HEK293 (cell line): ENCODE measurements around the gene MS4A15.

ENCODE experiments used
- CTCF ChIA-PET: fragments of 350-600 bp; formaldehyde crosslinking; extraction: SDS; loops from one replicate; lab custom pipeline; 2021; ENCODE audit warnings: antibody characterized with exemption; lab: Yijun Ruan, JAX
- POLR2A ChIA-PET: fragments of 300-600 bp; formaldehyde crosslinking; extraction: SDS; loops from one replicate; lab custom pipeline; 2020; ENCODE audit warnings: antibody characterized with exemption, inconsistent platforms; lab: Yijun Ruan, JAX
- H3K27ac ChIP-seq: fragments of 200-500 bp; sonication (Bioruptor generic); 2 replicates; pipeline ENCODE4 v1.5.1; 2014; ENCODE audit warnings: low read depth, low read length, control low read depth, inconsistent platforms; ENCODE audit errors: extremely low read depth
- H3K36me3 ChIP-seq, 2 experiments: fragments of 200-500 bp in 1 of 2; sonication (Bioruptor generic) in 1 of 2; 1 replicate in 1 of 2; 2 replicates in 1 of 2; pipeline ENCODE4 v1.5.1; 2014 to 2017; ENCODE audit warnings: inconsistent platforms in 2 of 2, low read length in 2 of 2; ENCODE audit not compliant: control insufficient read depth in 2 of 2, insufficient read depth in 1 of 2
- H3K4me1 ChIP-seq: fragments of 200-500 bp; sonication (Bioruptor generic); 2 replicates; pipeline ENCODE4 v1.5.1; 2014; ENCODE audit warnings: mild to moderate bottlenecking, low read length, inconsistent platforms; ENCODE audit not compliant: control insufficient read depth, insufficient read depth
- H3K4me3 ChIP-seq: 2 replicates; pipeline ENCODE4 v1.5.1; 2011; ENCODE audit warnings: low read depth, mild to moderate bottlenecking, control low read depth, low read length, moderate library complexity
- H3K9me3 ChIP-seq: fragments of 200-500 bp; sonication (Bioruptor generic); 2 replicates; pipeline ENCODE4 v1.5.1; 2014; ENCODE audit warnings: low read depth, low read length, inconsistent platforms; ENCODE audit not compliant: control insufficient read depth, insufficient read depth
- AEBP2 ChIP-seq: fragments of 450-650 bp; formaldehyde crosslinking; IDR thresholded peaks from 2 replicates; pipeline ENCODE4 v1.5.1; 2016; ENCODE audit warnings: missing biosample characterization, missing genetic modification characterization, borderline replicate concordance
- HOXA7 ChIP-seq: sonication (generic); formaldehyde crosslinking; IDR thresholded peaks from 2 replicates; pipeline ENCODE4 v1.8.1; 2022; ENCODE audit warnings: missing genetic modification reagents, borderline replicate concordance
- HOXC10 ChIP-seq: sonication (generic); formaldehyde crosslinking; IDR thresholded peaks from 2 replicates; pipeline ENCODE4 v1.8.1; 2023; ENCODE audit warnings: mild to moderate bottlenecking, missing genetic modification reagents
- HOXD13 ChIP-seq: sonication (generic); formaldehyde crosslinking; IDR thresholded peaks from 2 replicates; pipeline ENCODE4 v1.8.0; 2022; ENCODE audit warnings: missing genetic modification reagents, borderline replicate concordance
- KLF9 ChIP-seq: fragments of 450-650 bp; formaldehyde crosslinking; IDR thresholded peaks from 2 replicates; pipeline ENCODE4 v1.5.1; 2016; ENCODE audit warnings: missing biosample characterization, missing genetic modification characterization, low read depth
- SP2 ChIP-seq: fragments of 450-650 bp; formaldehyde crosslinking; IDR thresholded peaks from 2 replicates; pipeline ENCODE4 v1.5.1; 2016; ENCODE audit warnings: missing biosample characterization, missing genetic modification characterization
- SP7 ChIP-seq: fragments of 450-650 bp; formaldehyde crosslinking; IDR thresholded peaks from 2 replicates; pipeline ENCODE4 v1.5.1; 2016; ENCODE audit warnings: missing biosample characterization, missing genetic modification characterization
- YY2 ChIP-seq: fragments of 450-650 bp; formaldehyde crosslinking; IDR thresholded peaks from 2 replicates; pipeline ENCODE4 v1.5.1; 2016; ENCODE audit warnings: missing biosample characterization, missing genetic modification characterization
- ZBTB21 ChIP-seq: fragments of 450-650 bp; formaldehyde crosslinking; IDR thresholded peaks from 2 replicates; pipeline ENCODE4 v1.5.1; 2017; ENCODE audit warnings: missing biosample characterization, missing genetic modification characterization
- ZNF146 ChIP-seq: fragments of 450-650 bp; formaldehyde crosslinking; IDR thresholded peaks from 2 replicates; pipeline ENCODE4 v1.5.1; 2016; ENCODE audit warnings: missing biosample characterization, missing genetic modification characterization
- ZNF19 ChIP-seq: fragments of 450-650 bp; formaldehyde crosslinking; IDR thresholded peaks from 2 replicates; pipeline ENCODE4; 2016; ENCODE audit warnings: missing biosample characterization, missing genetic modification characterization, low read depth
- ZNF274 ChIP-seq, 2 experiments: fragments of 200-500 bp in 1 of 2; fragments of 450-650 bp in 1 of 2; sonication (Bioruptor generic) in 1 of 2; formaldehyde crosslinking in 1 of 2; IDR thresholded peaks; 2 replicates each; pipeline versions ENCODE4 v1.5.1 to v1.6.1; 2014 to 2016; ENCODE audit warnings: borderline replicate concordance in 1 of 2, inconsistent platforms in 1 of 2, low read length in 1 of 2, missing biosample characterization in 1 of 2, missing genetic modification characterization in 1 of 2
- ZNF324 ChIP-seq: fragments of 450-650 bp; formaldehyde crosslinking; IDR thresholded peaks from 2 replicates; pipeline ENCODE4 v1.5.1; 2016; ENCODE audit warnings: missing biosample characterization, missing genetic modification characterization
- ZNF37A ChIP-seq: fragments of 450-650 bp; IDR thresholded peaks from 2 replicates; pipeline ENCODE4 v1.5.1; 2018; ENCODE audit warnings: missing biosample characterization, missing genetic modification characterization
- ZNF426 ChIP-seq: fragments of 450-650 bp; formaldehyde crosslinking; IDR thresholded peaks from 2 replicates; pipeline ENCODE4 v1.5.1; 2017; ENCODE audit warnings: missing biosample characterization, missing genetic modification characterization, mild to moderate bottlenecking, inconsistent platforms, moderate library complexity
- ZNF776 ChIP-seq: fragments of 450-650 bp; formaldehyde crosslinking; IDR thresholded peaks from 2 replicates; pipeline ENCODE4 v1.5.0; 2017; ENCODE audit warnings: missing biosample characterization, missing genetic modification characterization, borderline replicate concordance
- ZNF785 ChIP-seq: fragments of 450-650 bp; formaldehyde crosslinking; IDR thresholded peaks from 2 replicates; pipeline ENCODE4 v1.5.1; 2016; ENCODE audit warnings: missing biosample characterization, missing genetic modification characterization
- ZNF830 ChIP-seq: fragments of 450-650 bp; IDR thresholded peaks from 2 replicates; pipeline ENCODE4 v1.5.0; 2018; ENCODE audit warnings: missing biosample characterization, missing genetic modification characterization, low read depth, mild to moderate bottlenecking, moderate library complexity
- ZNF837 ChIP-seq: fragments of 450-650 bp; formaldehyde crosslinking; IDR thresholded peaks from 2 replicates; pipeline ENCODE4 v1.5.1; 2016; ENCODE audit warnings: missing biosample characterization, missing genetic modification characterization
- ZSCAN30 ChIP-seq: fragments of 450-650 bp; IDR thresholded peaks from 2 replicates; pipeline ENCODE4 v1.5.1; 2018; ENCODE audit warnings: missing biosample characterization, mild to moderate bottlenecking, missing genetic modification characterization, moderate library complexity

MS4A15 gene

GRCh38 chr11:60761436-60762190 is 4.9 kb downstream of the MS4A15 start:
- ChIA-PET POLR2A (no interaction called here), CTCF (interaction anchor here (0.6 to 5.2 kb wide), 8 partner anchors 8 to 402 kb away, joined by 3 to 34 read pairs (median 4); no protein-coding TSS in a partner anchor)
- Histone ChIP-seq H3K4me1 (no peaks in the 10 kb centered on the region), H3K27ac (no peak overlapping the region), H3K9me3 (no peaks in the 10 kb centered on the region), H3K4me3 (no peak overlapping the region), H3K36me3 (no peaks in the 10 kb centered on the region)
- TF ChIP-seq ZNF426 (tag by site-specific recombination) (no peak), ZNF37A (tag by site-specific recombination) (no peak), SP7 (tag by site-specific recombination) (no peak), HOXA7 (CRISPR knock-in tag) (no peak), ZNF19 (tag by site-specific recombination) (no peak), ZNF776 (tag by site-specific recombination) (no peak), ZNF830 (no peak), YY2 (tag by site-specific recombination) (no peak), HOXD13 (no peak), ZNF324 (no peak), KLF9 (tag by site-specific recombination) (no peak), ZNF785 (no peak), ZNF837 (tag by site-specific recombination) (no peak), ZBTB21 (tag by site-specific recombination) (no peak), AEBP2 (tag by site-specific recombination) (no peak), SP2 (tag by site-specific recombination) (no peak), ZSCAN30 (no peak)

- Histone ChIP-seq H3K36me3 (no peaks in the 10 kb centered on the region), H3K4me1 (no peaks in the 10 kb centered on the region)
- TF ChIP-seq HOXC10 (CRISPR knock-in tag) (no peak), ZNF146 (no peak), ZNF274 (IDR thresholded peaks at IDR 0.05; ENCODE audit: low read length) (no peak), ZNF274 (tag by site-specific recombination; IDR thresholded peaks at IDR 0.05; ENCODE audit: borderline replicate concordance) (no peak), ZNF426 (tag by site-specific recombination) (no peak)
- TF ChIP-seq, all 188 proteins: peak for 0
- CTCF ChIA-PET: interaction anchor here (0.6 to 5.2 kb wide), 15 partner anchors 9 to 497 kb away, joined by 3 to 34 read pairs (median 4); no protein-coding TSS in a partner anchor
- Histone ChIP-seq H3K27ac (no peak overlapping the region), H3K9me3 (no peaks in the 10 kb centered on the region), H3K4me3 (no peak overlapping the region)
- POLR2A ChIA-PET: interaction anchor here (1.1 kb wide), 1 partner anchor 12 kb away, joined by 3 read pairs; no protein-coding TSS in a partner anchor
Observed at GRCh38 chr11:60762851-60763691, 6.4 kb downstream of the MS4A15 start.
